Bronchial epithelial cell (primary cell): Measurements from ENCODE around the gene NTRK3. TPM values are rescaled to one million over a fixed set of nuclear protein-coding genes. Genes with fewer than 3 reads are reported as not detected.

ENCODE experiments used
- DNase-seq: peaks from one replicate; pipeline ENCODE4 v3.0.0-alpha.2; 2010; ENCODE audit warnings: low read depth
- FAIRE-seq: peaks from 2 replicates; lab custom pipeline; 2011; peaks lifted over from hg19 to GRCh38; lab: Jason Lieb, UNC
- H3K27me3 ChIP-seq: 2 replicates; pipeline ENCODE4 v1.5.1; 2011; ENCODE audit warnings: low read length; ENCODE audit not compliant: control insufficient read depth, insufficient read depth
- H3K36me3 ChIP-seq: 2 replicates; pipeline ENCODE4 v1.5.1; 2011; ENCODE audit warnings: low read length; ENCODE audit not compliant: control insufficient read depth, insufficient read depth
- H3K4me3 ChIP-seq: 2 replicates; pipeline ENCODE4 v1.5.1; 2011; ENCODE audit warnings: mild to moderate bottlenecking, low read depth, low read length, control low read depth
- CTCF ChIP-seq: IDR thresholded peaks from 2 replicates; pipeline ENCODE4 v1.5.1; 2011; ENCODE audit warnings: mild to moderate bottlenecking, moderate library complexity, low read length, control low read depth, inconsistent platforms; ENCODE audit not compliant: insufficient read depth, severe bottlenecking
- total RNA-seq: library from RNA; depleted of rRNA; stranded (reverse); fragments of >200 nt; gene quantifications from 2 replicates; pipeline ENCODE4 v1.2.1, GENCODE V29; 2014

NTRK3 gene
- total RNA-seq, 1 donor from 2014 or later = not detected

GRCh38 chr15:88147760-88148159 is 108.8 kb downstream of the NTRK3 start:
- DNase-seq (no peak), FAIRE-seq (no peak)
- TF ChIP-seq CTCF = no peak
- Histone ChIP-seq H3K4me3 (no peak overlapping the region), H3K27me3 (no peaks in the 10 kb centered on the region), H3K36me3 (no peaks in the 10 kb centered on the region)

GRCh38 chr15:88144921-88145653 is 111.5 kb downstream of the NTRK3 start:
- Histone ChIP-seq H3K36me3 (no peaks in the 10 kb centered on the region), H3K27me3 (no peaks in the 10 kb centered on the region), H3K4me3 (no peak overlapping the region)
- DNase-seq (no peak), FAIRE-seq (no peak)
- TF ChIP-seq CTCF = no peak

- H3K27me3 ChIP-seq = no peaks in the 10 kb centered on the region
- no peak overlapping the region for H3K4me3 ChIP-seq
- DNase-seq (no peak), FAIRE-seq (no peak)
- no peaks in the 10 kb centered on the region for H3K36me3 ChIP-seq
- TF ChIP-seq CTCF = no peak
These were observed 114.4 kb downstream of the NTRK3 start for GRCh38 chr15:88142121-88142520.

GRCh38 chr15:88141269-88141889 is 115.2 kb downstream of the NTRK3 start:
- Histone ChIP-seq H3K4me3 (no peak overlapping the region), H3K36me3 (no peaks in the 10 kb centered on the region), H3K27me3 (no peaks in the 10 kb centered on the region)
- no peak for FAIRE-seq
- no peak for TF ChIP-seq CTCF
- no peak for DNase-seq

- no peak for TF ChIP-seq CTCF
- Histone ChIP-seq H3K36me3 (no peaks in the 10 kb centered on the region), H3K27me3 (no peaks in the 10 kb centered on the region), H3K4me3 (no peak overlapping the region)
- no peak for DNase-seq
- FAIRE-seq = no peak
These were observed 116.1 kb downstream of the NTRK3 start for GRCh38 chr15:88140398-88140797.
